HG03064 (cell line): ENCODE measurements around the gene PPFIA1.

Experiments used
- ATAC-seq: cut with Tn5 transposase; IDR thresholded peaks from one replicate; pipeline ENCODE4 v1.9.1; 2021; ENCODE audit warnings: low read depth; ENCODE audit not compliant: unreplicated experiment

PPFIA1 gene

DNA sequence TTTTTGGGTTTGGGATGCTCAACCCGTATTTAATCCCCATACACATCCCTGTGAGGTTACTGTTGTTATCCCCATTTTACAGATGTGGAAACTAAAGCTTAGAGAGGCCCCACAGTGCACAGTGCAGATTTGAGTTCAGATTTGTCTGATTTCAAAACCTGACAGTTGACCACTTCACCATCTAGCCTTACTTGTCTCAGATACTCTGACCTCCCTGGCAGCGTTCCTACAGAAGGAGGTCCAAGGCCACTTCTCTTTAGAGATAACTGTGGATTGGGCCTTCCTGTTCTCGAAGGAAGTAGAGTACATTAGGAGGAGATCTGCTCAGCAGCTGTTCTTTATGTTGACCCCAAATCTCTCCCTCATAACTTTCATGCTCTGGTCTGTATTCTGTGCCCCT is 81.2 kb downstream of the PPFIA1 start:
- ATAC-seq, result no peak

- ATAC-seq, result no peak
Measured at GRCh38 chr11:70352100-70352499, 81.6 kb downstream of the PPFIA1 start.

DNA sequence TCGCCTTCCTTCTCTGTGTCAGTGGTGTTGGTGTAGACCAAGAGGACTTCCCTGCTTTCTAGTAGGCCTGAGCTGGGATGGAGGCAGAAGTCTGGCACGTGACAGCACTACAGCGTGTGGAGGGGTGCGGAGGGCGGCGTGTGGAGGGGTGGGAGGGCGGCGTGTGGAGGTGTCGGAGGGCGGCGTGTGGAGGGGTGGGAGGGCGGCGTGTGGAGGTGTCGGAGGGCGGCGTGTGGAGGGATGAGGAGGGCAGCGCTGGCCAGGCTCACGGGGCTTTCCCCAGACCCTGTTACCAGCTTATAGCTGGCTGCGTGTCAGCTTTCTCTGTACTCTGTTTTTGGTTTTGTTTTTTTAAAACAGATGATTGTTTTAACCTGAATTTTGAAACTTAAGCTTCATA is 82.1 kb downstream of the PPFIA1 start:
- ATAC-seq, result no peak

GRCh38 chr11:70353329-70353728 is 82.8 kb downstream of the PPFIA1 start:
- ATAC-seq, result no peak

DNA sequence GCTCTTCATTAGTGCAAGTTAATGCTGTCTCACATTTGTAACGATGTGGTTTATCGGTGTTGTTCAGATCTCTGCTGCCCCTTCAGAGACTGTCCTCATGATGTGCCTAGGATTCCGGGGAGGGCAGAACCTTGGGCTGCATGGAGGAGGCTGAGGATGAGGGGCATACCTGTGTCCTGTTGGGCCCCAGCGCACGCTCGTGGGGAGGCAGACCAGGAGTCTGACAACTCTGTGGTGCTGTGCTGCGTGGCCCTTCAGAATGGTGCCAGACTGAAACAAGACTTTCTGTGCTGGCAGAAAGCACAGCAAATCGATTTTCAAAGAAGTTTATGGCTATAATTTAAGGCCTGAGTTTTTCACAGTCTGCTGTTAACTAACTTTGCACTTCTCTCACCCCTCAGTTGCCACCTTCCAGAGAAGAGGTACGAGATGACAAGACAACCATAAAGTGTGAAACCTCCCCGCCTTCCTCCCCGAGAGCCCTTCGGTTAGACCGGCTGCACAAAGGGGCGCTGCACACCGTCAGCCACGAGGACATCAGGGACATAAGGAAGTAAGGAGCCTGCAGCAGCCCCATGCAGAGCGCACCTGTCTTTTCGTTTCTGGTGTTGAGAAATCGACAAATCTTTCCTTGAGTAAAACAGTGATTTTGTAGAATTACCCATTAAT is 83.5 kb downstream of the PPFIA1 start:
- ATAC-seq, result no peak

GRCh38 chr11:70354629-70355028 is 84.1 kb downstream of the PPFIA1 start:
- no peak for ATAC-seq

- no peak for ATAC-seq
Measured at GRCh38 chr11:70358753-70359152, 88.3 kb downstream of the PPFIA1 start.

DNA sequence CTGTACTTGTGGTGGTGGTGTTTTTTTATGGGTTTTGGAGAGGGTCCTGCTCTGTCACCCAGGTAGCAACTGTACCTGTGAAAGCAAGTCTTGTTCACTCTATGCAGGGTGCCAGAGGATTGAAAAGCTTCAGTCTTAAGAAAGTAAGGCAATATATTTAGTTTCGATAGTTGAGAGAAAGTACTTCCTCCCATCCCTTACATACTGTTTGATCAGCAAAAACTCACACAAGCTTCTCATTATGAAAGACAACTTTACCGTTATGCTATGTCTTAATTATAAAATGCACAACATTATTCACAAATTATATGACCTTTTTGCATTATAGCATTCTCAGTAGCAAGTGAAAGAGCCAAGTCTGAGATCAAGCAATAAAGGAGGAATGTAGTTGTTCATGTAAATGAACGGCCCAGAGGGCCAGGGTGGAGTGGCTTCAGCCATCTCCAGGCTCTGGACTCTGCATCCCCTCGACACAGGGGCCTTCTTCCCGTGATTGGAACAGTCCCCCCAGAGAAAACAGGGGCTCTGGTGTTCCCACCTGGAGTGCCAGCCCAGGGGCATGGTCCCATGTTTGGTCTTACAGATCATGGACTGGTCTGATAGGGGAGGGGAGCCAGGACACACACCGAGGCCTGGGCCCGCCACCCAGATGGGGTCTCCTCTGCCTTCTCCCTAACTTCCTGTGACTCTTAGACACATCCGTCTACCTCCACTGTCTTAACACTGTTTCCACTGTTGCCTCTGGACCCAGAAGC is 89.1 kb downstream of the PPFIA1 start:
- no peak for ATAC-seq

DNA sequence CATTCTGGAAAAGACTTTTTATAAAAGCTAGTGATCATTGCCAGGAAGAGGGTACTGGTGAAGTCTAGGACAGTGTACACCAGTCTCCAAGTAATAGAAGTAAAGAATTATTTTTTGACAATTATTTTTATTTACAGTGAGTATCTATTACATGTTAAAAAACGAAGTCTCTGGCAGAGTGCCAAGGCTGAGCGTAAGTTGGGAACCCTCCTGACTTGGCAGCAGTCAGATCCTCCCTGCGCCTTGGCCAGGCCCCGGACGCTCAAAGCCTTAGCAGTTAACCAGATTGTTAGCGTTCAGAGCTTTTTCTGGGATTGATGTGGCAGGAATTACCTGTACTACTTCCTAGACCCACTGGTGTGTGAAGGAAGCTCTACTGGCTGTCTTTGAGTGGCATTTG is 89.7 kb downstream of the PPFIA1 start:
- no peak for ATAC-seq

DNA sequence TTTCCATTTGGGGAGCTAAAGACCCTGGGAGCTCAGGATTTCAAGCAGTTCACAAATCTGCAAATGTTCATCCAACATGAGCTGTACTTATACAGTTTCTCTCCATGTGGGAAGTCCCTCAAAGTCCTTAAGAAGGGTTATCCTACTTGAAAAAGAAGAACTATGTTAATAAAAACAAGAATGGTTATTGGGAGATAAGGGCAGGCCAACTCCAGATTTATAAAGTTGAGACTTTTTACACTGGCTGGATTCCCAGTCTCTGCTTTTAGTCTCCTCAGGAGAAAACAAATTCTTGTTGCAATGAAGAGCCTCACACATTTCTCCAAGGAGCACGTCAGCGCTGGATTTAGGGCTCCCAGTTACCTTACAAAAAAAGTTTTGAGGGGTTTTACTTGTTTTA is 93.7 kb downstream of the PPFIA1 start:
- no peak for ATAC-seq

DNA sequence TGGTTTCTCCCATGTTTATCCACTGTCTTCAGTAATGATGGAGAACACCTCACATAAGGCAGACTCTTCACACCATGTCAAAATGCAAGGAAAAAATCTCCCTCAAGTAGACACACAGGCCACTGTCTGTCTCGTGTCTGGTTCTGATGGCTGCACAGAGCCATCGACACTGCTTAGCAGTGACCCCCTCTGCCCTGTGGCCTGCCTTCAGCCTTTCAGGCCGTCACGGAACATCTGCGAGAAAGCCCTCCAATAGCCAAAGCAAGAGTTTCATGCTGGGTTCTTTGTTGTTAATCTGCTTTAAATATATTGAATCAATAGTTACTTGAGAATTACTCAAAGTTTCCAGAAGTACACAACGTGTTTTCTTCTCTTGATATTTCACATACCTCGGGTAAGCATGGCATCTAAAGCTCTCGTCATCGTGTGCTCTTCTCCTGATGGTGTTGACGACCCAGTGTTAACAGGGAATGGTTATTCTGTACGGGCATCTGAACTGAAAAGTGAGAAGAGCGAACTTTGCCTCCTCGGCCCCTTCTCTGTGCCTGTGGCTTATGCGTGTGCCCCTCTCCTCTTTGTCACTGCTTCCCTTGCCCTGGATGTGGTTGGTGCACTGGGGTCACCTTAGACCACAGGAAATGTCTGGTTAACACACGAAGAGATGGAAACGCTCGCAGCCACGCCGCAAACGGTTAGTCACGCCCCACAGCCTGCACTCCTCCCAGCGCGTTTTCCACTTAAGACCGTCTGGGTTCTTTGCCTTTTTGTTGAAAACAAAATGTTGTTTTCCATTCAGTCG is 94.5 kb downstream of the PPFIA1 start:
- ATAC-seq, result no peak

- ATAC-seq, result no peak
Measured at GRCh38 chr11:70365544-70365927, 95.0 kb downstream of the PPFIA1 start.

GRCh38 chr11:70367071-70367470 is 96.6 kb downstream of the PPFIA1 start:
- ATAC-seq, result no peak

DNA sequence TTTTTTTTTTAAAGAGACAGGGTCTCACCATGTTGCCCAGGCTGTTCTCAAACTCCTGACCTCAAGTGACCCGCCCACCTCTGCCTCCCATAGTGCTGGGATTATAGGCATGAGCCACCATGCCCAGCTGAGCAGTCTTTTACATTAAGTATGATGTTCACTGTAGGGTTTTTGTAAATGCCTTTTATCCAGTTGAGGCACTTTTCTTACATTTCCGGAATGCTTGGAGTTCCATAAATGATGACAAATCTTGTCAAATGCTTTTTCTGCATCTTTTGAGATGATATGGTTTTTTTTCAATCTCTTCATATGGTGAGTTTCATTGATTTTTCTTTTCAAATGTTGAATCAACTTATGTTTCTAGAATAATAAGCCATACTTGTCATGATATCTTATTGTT is 98.5 kb downstream of the PPFIA1 start:
- ATAC-seq, result no peak

- no peak for ATAC-seq
Measured at GRCh38 chr11:70371241-70371640, 100.8 kb downstream of the PPFIA1 start.

DNA sequence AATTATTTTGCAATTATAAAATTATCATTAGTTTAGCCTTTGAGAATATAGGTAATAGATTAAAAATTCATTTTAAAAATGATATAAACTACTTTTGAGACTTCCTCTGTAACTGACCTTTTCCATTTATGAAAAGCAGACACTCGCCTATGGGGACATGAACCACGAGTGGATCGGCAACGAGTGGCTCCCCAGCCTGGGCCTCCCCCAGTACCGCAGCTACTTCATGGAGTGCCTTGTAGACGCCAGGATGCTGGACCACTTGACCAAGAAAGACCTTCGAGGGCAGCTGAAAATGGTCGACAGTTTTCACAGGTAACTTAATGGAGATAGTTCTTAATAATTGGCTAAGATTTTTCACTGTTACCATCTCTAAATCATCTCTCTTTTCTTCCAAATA is 101.6 kb downstream of the PPFIA1 start:
- ATAC-seq, result no peak

GRCh38 chr11:70376621-70377020 is 106.1 kb downstream of the PPFIA1 start:
- no peak for ATAC-seq

- no peak for ATAC-seq
Measured at GRCh38 chr11:70377645-70378044, 107.2 kb downstream of the PPFIA1 start.

DNA sequence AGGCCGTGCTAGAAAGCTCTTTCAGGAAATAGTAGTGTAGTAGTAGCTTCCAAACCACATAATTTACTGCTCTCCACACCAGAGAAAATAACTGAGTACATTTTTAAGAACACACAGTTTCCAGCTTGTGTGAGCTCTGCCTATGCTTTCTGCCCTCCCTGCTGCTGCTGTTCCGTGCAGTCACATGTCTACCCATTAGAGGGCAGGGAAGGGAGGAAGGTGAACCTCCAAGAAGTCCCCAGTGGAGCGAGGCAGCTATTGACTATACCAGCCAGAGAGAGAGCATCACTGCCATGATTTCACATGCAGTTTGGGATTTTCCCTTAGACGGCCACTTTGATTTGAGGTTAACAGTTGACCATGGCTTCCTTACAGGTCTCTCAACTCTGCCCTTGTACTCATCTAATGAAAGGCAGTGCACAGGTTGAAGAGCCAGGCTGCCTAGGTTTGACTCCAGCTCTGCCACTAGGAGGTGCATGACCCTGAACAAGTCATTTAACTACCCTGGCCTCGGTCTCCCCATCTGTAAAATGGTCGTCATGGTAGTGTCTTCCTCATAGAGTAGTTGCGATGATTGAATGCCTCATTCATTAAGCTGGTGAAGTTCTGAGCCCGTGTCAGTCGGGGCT is 108.1 kb downstream of the PPFIA1 start:
- no peak for ATAC-seq

DNA sequence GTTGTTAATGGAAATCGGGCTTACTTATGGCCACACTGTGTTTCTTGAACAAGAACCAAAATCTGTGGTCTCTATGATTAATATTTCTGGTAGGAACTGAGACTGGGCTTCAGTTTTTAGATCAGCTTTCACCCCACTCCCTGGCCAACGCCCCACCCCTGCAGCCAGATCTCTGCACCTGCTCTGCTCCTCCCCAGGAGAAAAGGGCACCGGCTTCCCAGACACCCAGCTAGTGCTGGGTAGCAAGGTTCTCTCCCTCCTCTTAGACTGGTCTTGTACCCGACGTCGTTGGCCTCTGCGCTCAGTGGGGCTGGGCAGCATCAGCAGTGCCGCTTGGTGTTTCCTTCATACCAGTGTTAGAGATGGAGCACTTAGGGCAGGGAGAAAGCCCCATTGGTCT is 110.9 kb downstream of the PPFIA1 start:
- no peak for ATAC-seq
